Caco-2 (cell line): ENCODE results near the gene SORBS1. TPM values are rescaled to one million over a fixed set of nuclear protein-coding genes. Genes with fewer than 3 reads are reported as not detected.
A peak's percentile ranks its signal among the peaks of the same experiment; 100 is the strongest.

Source experiments
- BruUV-seq: library from RNA; stranded (reverse); fragments of 400-500 nt; replicated peaks from 2 replicates; lab custom pipeline; 2021; lab: Mats Ljungman, UMichigan
- CTCF ChIA-PET: fragments of 300-600 bp; sonication (Branson Sonifier 250); formaldehyde crosslinking; loops from one replicate; lab custom pipeline; 2022; ENCODE audit warnings: antibody characterized with exemption; lab: Charles Lee
- POLR2A ChIA-PET: fragments of 300-600 bp; sonication (Branson Sonifier 250); formaldehyde crosslinking; loops from one replicate; lab custom pipeline; 2022; ENCODE audit warnings: antibody characterized with exemption; lab: Charles Lee
- DNase-seq, 2 experiments: peaks; one replicate each; pipeline versions ENCODE4 v3.0.0 to v3.0.0-alpha.2; 2020 to 2022
- H3K27me3 ChIP-seq: replicated peaks from 2 replicates; pipeline ENCODE4 v1.6.0; 2011; ENCODE audit warnings: low read length; ENCODE audit not compliant: control insufficient read depth, insufficient read depth
- H3K36me3 ChIP-seq: 2 replicates; pipeline ENCODE4 v1.5.1; 2011; ENCODE audit warnings: low read length; ENCODE audit not compliant: control insufficient read depth, insufficient read depth
- H3K4me1 ChIP-seq: fragments of 250-450 bp; sonication (Bioruptor Pico); 2 replicates; pipeline ENCODE4 v1.5.1; 2020; ENCODE audit warnings: mild to moderate bottlenecking
- H3K4me3 ChIP-seq: 2 replicates; pipeline ENCODE4 v1.5.1; 2011; ENCODE audit warnings: low read depth, mild to moderate bottlenecking, control low read depth, low read length
- H3K9me3 ChIP-seq: fragments of 250-450 bp; sonication (Bioruptor Pico); 2 replicates; pipeline ENCODE4 v1.5.1; 2020; ENCODE audit warnings: mild to moderate bottlenecking, moderate library complexity
- H3K27ac Mint-ChIP-seq: one replicate; pipeline ENCODE4 v1.8.0; 2022; ENCODE audit warnings: mixed read lengths; ENCODE audit not compliant: unreplicated experiment
- H3K27me3 Mint-ChIP-seq: one replicate; pipeline ENCODE4 v1.8.0; 2022; ENCODE audit warnings: mixed read lengths; ENCODE audit not compliant: insufficient read depth, unreplicated experiment
- H3K36me3 Mint-ChIP-seq: one replicate; pipeline ENCODE4 v1.8.0; 2022; ENCODE audit warnings: mild to moderate bottlenecking, mixed read lengths; ENCODE audit not compliant: insufficient read depth, unreplicated experiment
- H3K4me1 Mint-ChIP-seq: one replicate; pipeline ENCODE4 v1.8.0; 2022; ENCODE audit warnings: low read depth, mixed read lengths; ENCODE audit not compliant: unreplicated experiment
- H3K4me3 Mint-ChIP-seq: one replicate; pipeline ENCODE4 v1.8.0; 2022; ENCODE audit warnings: mild to moderate bottlenecking, moderate library complexity, mixed read lengths; ENCODE audit not compliant: unreplicated experiment
- H3K9me3 Mint-ChIP-seq: one replicate; pipeline ENCODE4 v1.8.0; 2022; ENCODE audit warnings: mixed read lengths; ENCODE audit not compliant: unreplicated experiment
- CTCF ChIP-seq, 2 experiments: fragments of 200-600 bp in 1 of 2; IDR thresholded peaks; 1 replicate in 1 of 2; 2 replicates in 1 of 2; pipeline versions ENCODE4 v1.5.1 to v1.8.0; 2011 to 2022; ENCODE audit warnings: antibody characterized with exemption in 1 of 2, control low read depth in 1 of 2, inconsistent platforms in 1 of 2, low read depth in 1 of 2, low read length in 1 of 2, mild to moderate bottlenecking in 1 of 2, moderate library complexity in 1 of 2; ENCODE audit not compliant: insufficient read depth in 1 of 2, severe bottlenecking in 1 of 2, unreplicated experiment in 1 of 2
- intact Hi-C: fragments of 100-400 bp; cut with micrococcal nuclease; formaldehyde crosslinking; loops from one replicate; pipeline ENCODE4 v1.10.0; 2022; ENCODE audit not compliant: unreplicated experiment
- total RNA-seq: library from RNA; stranded (reverse); gene quantifications from 2 replicates; pipeline ENCODE4 v1.2.3, GENCODE V29; 2022

SORBS1 gene
- total RNA-seq, 1 experiment from 2014 or later, result 39.3 TPM

GRCh38 chr10:95286707-95287106 is 274.5 kb downstream of the SORBS1 start:
- Histone ChIP-seq H3K4me3 (no peak overlapping the region), H3K9me3 (no peaks in the 10 kb centered on the region), H3K4me1 (peaks cover 75% of the 10 kb centered on the region), H3K36me3 (no peaks in the 10 kb centered on the region; the same call in 1 of the 2 replicates), H3K27me3 (no peaks in the 10 kb centered on the region)
- no peaks in the 10 kb centered on the region for H3K27me3 Mint-ChIP-seq
- ChIA-PET POLR2A (no interaction called here), CTCF (interaction anchor here (0.8 to 1.1 kb wide), 2 partner anchors 22 to 77 kb away, joined by 3 read pairs; no protein-coding TSS in a partner anchor)
- intact Hi-C loops, result no loop called here
- peaks cover 76% of the 10 kb centered on the region for H3K36me3 Mint-ChIP-seq
- H3K9me3 Mint-ChIP-seq, result no peaks in the 10 kb centered on the region
- no TSS peak for BruUV-seq
- H3K4me1 Mint-ChIP-seq, result peaks cover 41% of the 10 kb centered on the region
- no peak overlapping the region for H3K4me3 Mint-ChIP-seq
- DNase-seq, result no peak
- no peak for TF ChIP-seq CTCF (IDR thresholded peaks at IDR 0.05; ENCODE audit: insufficient read depth in 1 of 2, low read depth in 1 of 2, low read length in 1 of 2, severe bottlenecking in 1 of 2, unreplicated experiment in 1 of 2)
- peak overlapping the region; percentile 3 for H3K27ac Mint-ChIP-seq

GRCh38 chr10:95285556-95285955 is 275.6 kb downstream of the SORBS1 start:
- intact Hi-C loops, result no loop called here
- no peaks in the 10 kb centered on the region for H3K27me3 ChIP-seq
- Mint-ChIP-seq H3K4me1 (peaks cover 48% of the 10 kb centered on the region), H3K27ac (no peak overlapping the region), H3K9me3 (no peaks in the 10 kb centered on the region), H3K36me3 (peaks cover 75% of the 10 kb centered on the region), H3K4me3 (no peak overlapping the region), H3K27me3 (no peaks in the 10 kb centered on the region)
- no peak for DNase-seq
- ChIA-PET CTCF (interaction anchor here (1.0 kb wide), 1 partner anchor 43 kb away, joined by 3 read pairs; no protein-coding TSS in a partner anchor), POLR2A (no interaction called here)
- H3K36me3 ChIP-seq, result no peaks in the 10 kb centered on the region; the same call in 1 of the 2 replicates
- H3K4me1 ChIP-seq, result peaks cover 80% of the 10 kb centered on the region
- no peak for TF ChIP-seq CTCF (IDR thresholded peaks at IDR 0.05; ENCODE audit: insufficient read depth in 1 of 2, low read depth in 1 of 2, low read length in 1 of 2, severe bottlenecking in 1 of 2, unreplicated experiment in 1 of 2)
- H3K9me3 ChIP-seq, result no peaks in the 10 kb centered on the region
- no peak overlapping the region for H3K4me3 ChIP-seq
- no TSS peak for BruUV-seq

GRCh38 chr10:95284807-95285206 is 276.4 kb downstream of the SORBS1 start:
- Mint-ChIP-seq H3K27me3 (no peaks in the 10 kb centered on the region), H3K4me1 (peaks cover 48% of the 10 kb centered on the region), H3K9me3 (no peaks in the 10 kb centered on the region), H3K4me3 (no peak overlapping the region), H3K36me3 (peaks cover 70% of the 10 kb centered on the region), H3K27ac (peak overlapping the region; percentile 33)
- Histone ChIP-seq H3K27me3 (no peaks in the 10 kb centered on the region), H3K9me3 (no peaks in the 10 kb centered on the region), H3K4me1 (peaks cover 88% of the 10 kb centered on the region), H3K4me3 (no peak overlapping the region), H3K36me3 (no peaks in the 10 kb centered on the region; the same call in 1 of the 2 replicates)
- no peak for DNase-seq
- no TSS peak for BruUV-seq
- ChIA-PET POLR2A (no interaction called here), CTCF (interaction anchor here (1.0 kb wide), 1 partner anchor 42 kb away, joined by 3 read pairs; no protein-coding TSS in a partner anchor)
- no peak for TF ChIP-seq CTCF (IDR thresholded peaks at IDR 0.05; ENCODE audit: insufficient read depth in 1 of 2, low read depth in 1 of 2, low read length in 1 of 2, severe bottlenecking in 1 of 2, unreplicated experiment in 1 of 2)
- intact Hi-C loops, result no loop called here
